ENCODE measurements around the gene SUPT7L. TPM values are rescaled to one million over a fixed set of nuclear protein-coding genes. Genes with fewer than 3 reads are reported as not detected.

SUPT7L gene
- total RNA-seq, 4 donors from 2014 or later, result 18.7 to 30.3 (median 23.3) TPM

DNA sequence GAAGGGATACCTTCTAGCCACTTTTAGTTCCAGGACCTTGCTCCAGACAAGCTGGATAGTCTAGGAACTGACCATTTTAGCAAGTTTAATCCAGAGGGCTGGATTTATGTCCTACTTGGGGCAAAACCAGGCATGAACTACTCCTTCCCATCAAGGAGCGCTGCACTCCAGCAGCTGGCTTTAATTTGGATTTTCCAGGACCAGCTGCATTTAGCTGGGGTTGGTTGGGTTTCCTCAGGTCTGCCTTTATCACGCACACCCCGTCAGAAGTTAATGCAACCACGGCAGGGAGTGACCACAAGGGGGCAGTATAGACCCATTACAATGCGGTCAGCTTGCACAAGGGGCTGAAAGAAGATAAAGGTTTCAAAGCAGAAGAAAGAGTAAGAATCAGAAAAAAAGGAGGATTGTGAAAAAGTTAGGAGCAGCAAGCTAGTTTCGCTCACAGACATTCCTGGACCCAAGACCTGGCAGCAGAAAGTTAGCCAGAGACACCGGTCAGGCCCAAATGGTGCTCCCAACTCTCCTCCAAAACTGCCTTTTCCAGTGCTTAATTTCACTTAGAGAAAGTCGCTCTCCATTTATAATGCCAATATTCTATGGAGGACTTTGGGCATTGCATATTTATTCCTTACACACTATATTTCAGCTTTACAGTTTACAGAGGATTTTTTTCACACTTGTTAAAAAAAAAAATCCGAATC, 40.4 kb upstream of the SUPT7L start:
- no peak for TF ChIP-seq CTCF (IDR thresholded peaks at IDR 0.05; ENCODE audit: low read depth)

DNA sequence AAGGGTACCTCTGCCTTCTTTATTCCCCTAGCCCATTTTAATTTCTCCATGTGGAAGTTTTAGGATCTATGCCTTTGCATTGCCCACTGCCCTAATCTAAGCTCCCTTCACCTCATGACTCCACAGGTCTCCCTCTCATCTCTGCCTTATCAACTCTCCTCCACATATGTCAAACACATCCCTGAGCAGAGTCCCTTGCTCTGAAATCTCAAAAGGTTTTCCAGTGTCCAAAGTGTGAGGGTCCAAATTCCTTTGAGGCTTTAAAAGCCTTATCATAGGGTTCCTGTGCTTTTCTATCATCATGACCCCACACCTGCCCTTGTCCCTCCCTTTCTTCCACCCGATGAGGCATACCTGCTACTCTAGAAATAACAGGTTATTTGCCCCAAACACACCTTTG, 38.9 kb upstream of the SUPT7L start:
- no peak for TF ChIP-seq CTCF (IDR thresholded peaks at IDR 0.05; ENCODE audit: low read depth)

DNA sequence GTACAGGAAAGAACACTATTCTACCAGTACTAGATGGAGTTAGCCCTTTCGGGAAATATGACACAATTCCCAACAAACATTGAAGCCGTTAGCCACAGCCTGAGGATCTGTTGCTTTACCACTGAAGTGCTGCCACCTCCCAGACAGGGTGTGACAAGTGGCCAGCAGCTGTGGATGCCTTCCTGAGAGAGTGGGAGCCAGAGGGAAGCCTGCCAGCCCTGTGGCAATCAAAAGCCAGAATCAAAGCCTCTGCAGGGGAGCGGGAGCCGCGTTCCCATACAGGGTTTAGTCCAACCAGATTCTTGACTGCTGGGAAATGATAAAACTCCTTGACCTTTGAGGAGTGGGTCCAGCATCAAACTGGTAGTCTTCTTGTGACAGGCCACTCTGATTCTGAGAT, 38.3 kb upstream of the SUPT7L start:
- no peak for TF ChIP-seq CTCF (IDR thresholded peaks at IDR 0.05; ENCODE audit: low read depth)

- TF ChIP-seq CTCF (IDR thresholded peaks at IDR 0.05; ENCODE audit: low read depth), result no peak
Measured at GRCh38 chr2:27697660-27698059, 34.2 kb upstream of the SUPT7L start.

DNA sequence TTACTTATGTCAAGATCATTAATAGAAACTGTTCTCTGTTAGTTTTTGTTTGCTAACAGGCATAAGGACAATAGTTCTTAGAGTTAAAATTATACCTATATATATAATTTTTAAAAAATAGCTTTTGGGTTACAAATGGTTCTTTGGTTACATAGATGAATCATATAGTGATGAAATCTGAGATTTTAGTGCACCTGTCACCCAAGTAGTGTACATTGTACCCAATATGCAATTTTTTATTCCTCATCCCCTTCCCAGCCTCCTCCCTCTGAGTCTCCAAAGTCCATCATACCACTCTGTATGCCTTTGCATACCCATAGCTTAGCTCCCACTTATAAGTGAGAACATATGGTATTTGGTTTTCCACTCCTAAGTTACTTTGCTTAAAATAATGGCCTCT, 26.6 kb upstream of the SUPT7L start:
- TF ChIP-seq CTCF (IDR thresholded peaks at IDR 0.05; ENCODE audit: low read depth), result no peak

GRCh38 chr2:27689424-27689823, 26.0 kb upstream of the SUPT7L start:
- no peak for TF ChIP-seq CTCF (IDR thresholded peaks at IDR 0.05; ENCODE audit: low read depth)

DNA sequence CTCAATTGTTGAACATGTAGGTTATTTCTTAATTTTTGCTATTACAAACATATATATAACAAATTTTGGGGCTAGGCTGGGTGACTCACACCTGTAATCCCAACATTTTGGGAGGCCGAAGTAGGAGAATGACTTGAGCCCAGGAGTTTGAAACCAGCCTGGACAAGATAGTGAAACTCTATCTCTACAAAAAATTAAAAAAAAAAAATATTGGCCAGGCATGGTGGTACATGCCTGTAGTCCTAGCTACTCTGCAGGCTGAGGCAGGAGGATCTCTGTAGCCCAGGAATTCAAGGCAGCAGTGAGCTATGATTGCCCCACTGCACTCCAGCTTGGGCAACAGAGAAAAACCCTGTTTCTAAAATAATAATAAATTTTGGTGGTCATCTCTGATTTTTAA, 23.8 kb upstream of the SUPT7L start:
- TF ChIP-seq CTCF (IDR thresholded peaks at IDR 0.05; ENCODE audit: low read depth), result no peak
